Lung (tissue), 12 donors: ENCODE measurements around the gene SLC22A23. TPM values are rescaled to one million over a fixed set of nuclear protein-coding genes. Genes with fewer than 3 reads are reported as not detected.

Experiments used
- ATAC-seq: fragments of 200-7000 bp; cut with Tn5 transposase; one replicate; pipeline ENCODE4 v1.9.1; 2020; ENCODE audit warnings: moderate number of reproducible peaks; ENCODE audit not compliant: insufficient read depth, low FRiP score
- DNase-seq, 3 donors: peaks; one replicate each; pipeline ENCODE4 v3.0.0-alpha.2; 2013 to 2017
- H3K27ac ChIP-seq, 2 donors: one replicate each; pipeline ENCODE4 v1.5.1; 2013; ENCODE audit warnings: mild to moderate bottlenecking in 2 of 2, moderate library complexity in 2 of 2, control low read depth in 1 of 2, inconsistent platforms in 1 of 2, low read depth in 1 of 2, low read length in 1 of 2
- H3K27me3 ChIP-seq, 3 donors: one replicate each; pipeline ENCODE4 v1.5.1; 2013; ENCODE audit warnings: low read length in 2 of 3; ENCODE audit not compliant: control insufficient read depth in 3 of 3, insufficient read depth in 3 of 3
- H3K36me3 ChIP-seq, 4 donors: one replicate each; pipeline ENCODE4 v1.5.1; 2013; ENCODE audit warnings: low read length in 4 of 4, mild to moderate bottlenecking in 1 of 4, moderate library complexity in 1 of 4; ENCODE audit not compliant: control insufficient read depth in 4 of 4, insufficient read depth in 4 of 4
- H3K4me1 ChIP-seq, 5 donors: one replicate each; pipeline ENCODE4 v1.5.1; 2013; ENCODE audit warnings: low read length in 5 of 5, mild to moderate bottlenecking in 2 of 5, moderate library complexity in 1 of 5; ENCODE audit not compliant: control insufficient read depth in 5 of 5, insufficient read depth in 5 of 5
- H3K4me3 ChIP-seq: one replicate; pipeline ENCODE4 v1.5.1; 2013; ENCODE audit warnings: mild to moderate bottlenecking, control low read depth, moderate library complexity
- H3K9ac ChIP-seq, 2 donors: one replicate each; pipeline ENCODE4 v1.5.1; 2013; ENCODE audit warnings: low read length in 2 of 2, control low read depth in 1 of 2; ENCODE audit not compliant: insufficient read depth in 1 of 2
- H3K9me3 ChIP-seq, 4 donors: one replicate each; pipeline ENCODE4 v1.5.1; 2013; ENCODE audit warnings: low read length in 3 of 4, mild to moderate bottlenecking in 1 of 4, moderate library complexity in 1 of 4; ENCODE audit not compliant: control insufficient read depth in 4 of 4, insufficient read depth in 3 of 4
- CTCF ChIP-seq: IDR thresholded peaks from 2 replicates; pipeline ENCODE4 v1.5.1; 2012; ENCODE audit warnings: mild to moderate bottlenecking; ENCODE audit errors: control extremely low read depth, extremely low read depth
- WGBS, 2 donors: extraction: QIAGEN DNeasy Blood & Tissue Kit; methylation state at CpG; one replicate each; pipeline ENCODE4 v1.1.7; 2013; 5-methylcytosine and 5-hydroxymethylcytosine counted together
- polyA plus RNA-seq, 2 donors: library from polyadenylated mRNA; stranded (reverse); fragments of 200-250 nt; gene quantifications; one replicate each; pipeline ENCODE4 v1.2.1, GENCODE V29; 2013
- total RNA-seq, 2 donors: library from RNA; depleted of rRNA in 1 of 2; stranded (reverse); fragments of >200 nt in 1 of 2; gene quantifications; one replicate each; pipeline ENCODE4 v1.2.1, GENCODE V29; 2014 to 2021
- donor health status: control.
- donor health status: control.
- donor health status: Bipolar disorder and iron deficiency.
- donor health status: healthy.
- donor health status: DM: yes; HTN: yes; CAD: no.

The SLC22A23 gene
- total and polyA plus RNA-seq, 4 donors = 6.6 to 45.6 (median 24.1) TPM

GRCh38 chr6:3343089-3343883 is 113.6 kb downstream of the SLC22A23 start:
- no peaks in the 10 kb centered on the region for H3K9me3 ChIP-seq
- DNase-seq (no peak), ATAC-seq (no peak)
- H3K27me3 ChIP-seq = peaks cover 0 to 11% (median 0%) of the 10 kb centered on the region in 3 donors
- H3K9ac ChIP-seq = no peak overlapping the region
- WGBS, 2 donors = 79 to 90% methylated on average over 14 of the region's 14 CpGs
- no peaks in the 10 kb centered on the region for H3K36me3 ChIP-seq
- no peak for TF ChIP-seq CTCF
- no peak overlapping the region for H3K4me3 ChIP-seq
- peaks cover 2 to 70% (median 10%) of the 10 kb centered on the region in 5 donors for H3K4me1 ChIP-seq
- no peak overlapping the region for H3K27ac ChIP-seq

GRCh38 chr6:3341467-3341866 is 115.4 kb downstream of the SLC22A23 start:
- Histone ChIP-seq H3K9ac (peak overlapping the region in 1 of 2 donors; percentile 64), H3K36me3 (no peaks in the 10 kb centered on the region), H3K4me1 (peaks cover 2 to 64% (median 10%) of the 10 kb centered on the region in 5 donors), H3K9me3 (no peaks in the 10 kb centered on the region), H3K27ac (no peak overlapping the region), H3K4me3 (no peak overlapping the region), H3K27me3 (peaks cover 0 to 11% (median 0%) of the 10 kb centered on the region in 3 donors)
- no peak for TF ChIP-seq CTCF
- ATAC-seq (no peak), DNase-seq (peak; percentile 52 to 83 (median 74))
- WGBS, 2 donors = 79 to 86% methylated on average over 6 of the region's 6 CpGs

- Histone ChIP-seq H3K27ac (peak overlapping the region in 1 of 2 donors; percentile 76), H3K9me3 (no peaks in the 10 kb centered on the region), H3K36me3 (no peaks in the 10 kb centered on the region), H3K4me1 (peaks cover 2 to 59% (median 9%) of the 10 kb centered on the region in 5 donors), H3K4me3 (no peak overlapping the region), H3K9ac (peak overlapping the region in 1 of 2 donors; percentile 64), H3K27me3 (peaks cover 0 to 11% (median 0%) of the 10 kb centered on the region in 3 donors)
- ATAC-seq (no peak), DNase-seq (peak; percentile 62 to 79 (median 77))
- WGBS, 2 donors = 78 to 86% methylated on average over 4 of the region's 4 CpGs
- TF ChIP-seq CTCF = no peak
Measured at GRCh38 chr6:3340894-3341293, 116.0 kb downstream of the SLC22A23 start.
